Stimulated activated CD4-positive, alpha-beta T cell treated with anti-CD3 and anti-CD28 coated beads, TNF-alpha, amount 100 ng/mL, for 24 hours (primary cell): ENCODE data around the gene TIMP1.
"Not testable (repeated sequence)": the region's sequence is repeated elsewhere in the genome, so short reads cannot be mapped to it uniquely, and the experiment has no call there.

ENCODE experiments used
- DNase-seq, 3 experiments: peaks; one replicate each; pipeline ENCODE4 v3.0.0-alpha.2; 2020; ENCODE audit warnings: low read depth in 3 of 3

The TIMP1 gene

DNA sequence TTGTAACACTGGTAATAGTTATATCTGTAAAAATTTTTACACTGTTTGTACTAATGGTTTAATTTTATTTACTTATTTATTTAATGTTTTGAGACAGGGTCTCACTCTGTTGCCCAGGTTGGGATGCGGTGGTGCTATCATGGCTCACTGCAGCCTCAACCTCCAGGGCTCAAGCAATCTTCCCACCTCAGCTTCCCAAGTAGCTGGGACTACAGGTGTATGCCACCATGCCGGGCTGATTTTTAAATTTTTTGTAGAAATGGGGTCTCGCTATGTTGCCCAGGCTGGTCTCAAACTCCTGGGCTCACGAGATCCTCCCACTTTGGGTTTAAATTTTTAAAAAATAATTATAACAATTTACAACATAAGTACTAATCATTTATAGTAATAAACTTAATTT is 20.9 kb downstream of the TIMP1 start:
- not testable (repeated sequence) for DNase-seq

DNA sequence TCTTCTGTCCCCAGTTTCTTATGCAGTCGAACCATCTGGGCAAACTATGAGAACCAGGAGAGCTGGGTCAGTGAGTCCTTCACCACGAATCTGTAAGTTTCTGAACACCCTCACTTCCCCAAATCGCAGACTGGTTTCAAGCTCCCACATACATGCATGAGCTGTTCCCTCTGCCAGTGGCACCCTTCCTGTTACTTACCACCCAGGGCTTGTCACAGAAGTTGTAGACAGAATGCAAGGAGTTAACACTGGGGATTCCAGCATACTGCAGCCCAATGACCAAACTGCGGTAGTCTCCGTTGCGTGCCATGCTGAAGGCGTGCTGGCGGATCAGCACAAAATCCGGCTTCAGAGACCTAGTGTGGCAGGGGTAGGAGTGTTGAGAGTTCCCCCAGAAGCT is 22.8 kb downstream of the TIMP1 start:
- no peak for DNase-seq

DNA sequence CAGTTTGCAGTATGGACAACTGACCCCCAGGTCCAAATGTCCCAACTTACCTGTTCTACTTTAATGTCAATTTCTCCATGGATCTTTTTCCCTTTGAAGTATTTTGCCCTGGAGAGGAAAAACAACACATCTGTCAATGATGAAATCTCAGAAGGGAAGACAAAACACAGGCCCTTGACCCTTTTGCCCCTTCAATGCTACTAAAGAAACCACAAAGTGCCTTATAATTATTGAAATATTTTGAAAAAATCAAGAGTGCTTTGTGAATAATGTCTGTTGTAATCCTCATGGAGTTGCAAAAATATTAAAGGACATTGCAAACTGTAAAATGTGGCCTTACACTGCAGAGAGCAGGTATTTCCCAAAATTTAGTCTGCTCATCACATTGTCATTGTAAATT is 24.9 kb downstream of the TIMP1 start:
- DNase-seq, result no peak

DNA sequence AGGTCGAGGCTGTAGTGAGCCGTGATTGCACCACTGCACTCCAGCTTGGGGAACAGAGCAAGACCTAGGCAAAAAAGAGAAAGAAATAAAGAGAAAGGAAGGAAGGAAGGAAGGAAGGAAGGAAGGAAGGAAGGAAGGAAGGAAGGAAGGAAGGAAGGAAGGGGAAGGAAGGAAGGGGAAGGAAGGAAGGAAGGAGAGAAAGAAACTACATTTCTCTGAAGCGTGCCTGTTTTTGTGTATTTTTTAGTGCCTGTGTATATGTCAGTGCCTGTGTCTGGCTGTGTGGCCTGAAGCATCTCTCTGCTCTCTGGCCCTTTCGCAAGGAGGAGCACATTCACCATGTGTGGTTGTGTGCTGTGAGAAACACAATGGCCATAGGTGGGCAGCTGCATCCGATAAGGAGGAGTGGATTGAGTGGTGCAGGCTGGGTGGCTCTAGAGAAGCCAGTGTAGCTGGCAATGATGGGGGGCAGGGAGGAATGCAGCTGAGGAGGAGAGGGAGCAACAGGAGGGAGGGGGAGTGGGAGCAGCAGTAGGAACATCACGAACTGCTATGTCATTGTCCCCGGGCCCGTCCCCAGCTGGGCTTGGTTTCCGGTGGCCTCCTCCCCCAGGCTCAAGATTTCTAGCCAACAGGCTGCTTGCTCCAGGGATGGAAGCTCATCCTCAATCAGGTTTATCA is 26.0 kb downstream of the TIMP1 start:
- no peak for DNase-seq

DNA sequence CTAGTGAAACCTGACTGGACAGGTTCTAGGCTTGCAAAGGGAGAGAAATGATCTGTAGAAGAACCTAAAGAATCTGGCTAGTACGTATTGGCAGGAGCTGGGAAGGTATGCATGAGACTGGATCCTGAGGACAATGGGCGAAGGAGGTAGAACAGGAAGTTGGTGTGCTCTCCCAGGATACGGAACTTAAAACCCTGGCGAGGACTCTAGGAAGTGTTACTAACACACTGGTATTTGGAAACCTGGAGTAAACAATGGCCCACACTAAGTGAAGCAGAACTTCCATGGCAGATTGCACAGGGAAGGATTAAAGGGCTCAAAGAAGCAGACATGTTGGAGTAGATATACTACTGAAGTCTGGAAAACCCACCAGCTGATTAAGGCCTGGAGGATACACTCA is 28.3 kb downstream of the TIMP1 start:
- DNase-seq, result no peak

DNA sequence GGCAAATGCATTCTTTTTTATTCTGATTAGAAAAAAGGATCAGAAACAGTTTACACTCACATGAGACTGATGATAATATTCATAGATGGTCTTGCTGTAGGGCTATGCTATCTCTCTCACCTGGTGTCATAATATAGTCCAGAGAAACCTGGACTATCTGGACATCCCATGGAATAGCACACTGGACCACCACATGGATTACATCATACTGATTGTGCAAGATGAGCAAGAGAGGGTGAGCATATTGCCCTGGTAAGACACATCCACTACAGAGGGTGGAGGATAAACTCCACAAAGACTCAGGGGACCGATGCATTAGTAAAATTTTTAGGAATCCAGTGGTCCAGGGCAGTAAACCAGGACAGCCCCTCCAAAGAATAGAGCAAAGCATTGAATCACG is 29.3 kb downstream of the TIMP1 start:
- no peak for DNase-seq

DNA sequence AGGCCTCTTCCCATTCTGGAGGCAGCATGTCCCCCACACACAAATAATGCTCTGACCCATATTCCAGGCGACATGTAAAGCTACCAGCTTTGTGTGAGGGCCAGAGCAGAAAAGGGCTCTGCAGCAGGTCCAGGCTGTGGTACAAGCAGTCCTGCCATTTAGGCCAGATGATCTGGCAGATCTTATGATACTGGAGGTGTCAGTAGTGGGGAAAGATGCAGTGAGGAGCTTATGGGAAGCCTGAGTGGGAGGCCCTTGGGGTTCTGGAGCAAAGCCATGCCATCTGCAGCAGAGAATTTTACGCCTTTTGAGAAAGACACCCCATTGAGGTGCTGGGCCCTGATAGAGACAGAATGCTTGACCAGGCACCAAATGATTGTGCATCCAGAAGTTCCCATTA is 29.7 kb downstream of the TIMP1 start:
- DNase-seq, result no peak

DNA sequence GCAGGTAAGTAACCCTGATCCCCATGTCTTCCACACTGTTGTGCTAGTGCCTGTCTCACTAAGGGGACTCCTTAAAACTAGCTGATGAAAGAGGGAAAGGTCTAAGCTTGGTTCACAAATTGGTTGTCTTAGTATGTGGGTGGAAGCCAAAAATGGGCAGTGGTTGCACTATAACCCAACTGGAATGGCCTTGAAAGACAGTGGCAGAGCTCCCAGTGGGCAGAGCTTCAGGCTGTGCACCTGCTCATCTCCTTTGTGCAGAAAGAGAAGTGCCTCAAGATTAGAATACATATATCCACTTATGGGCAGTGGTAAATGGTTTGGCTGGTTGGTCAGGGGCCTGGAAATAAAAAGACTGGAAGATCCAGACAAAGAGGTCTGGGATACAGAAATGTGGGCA is 30.2 kb downstream of the TIMP1 start:
- no peak for DNase-seq

DNA sequence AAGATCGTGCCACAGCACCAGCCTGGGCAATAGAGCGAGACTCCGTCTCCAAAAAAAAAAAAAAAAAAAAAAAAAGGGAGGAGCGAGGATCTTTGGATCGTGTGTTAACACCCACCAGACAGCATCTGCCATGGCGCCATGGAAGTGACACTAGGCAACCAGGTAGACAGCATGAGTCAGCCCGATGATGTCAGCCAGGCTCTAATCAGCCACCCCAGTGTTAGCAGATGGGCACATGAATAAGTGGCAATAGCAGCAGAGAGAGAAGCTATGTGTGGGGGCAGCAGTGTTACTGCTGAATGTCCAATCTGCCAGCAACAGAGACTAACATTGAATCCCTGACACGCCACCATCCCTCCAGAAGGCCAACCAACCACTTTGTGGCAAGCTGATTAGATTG is 30.8 kb downstream of the TIMP1 start:
- DNase-seq, result no peak

DNA sequence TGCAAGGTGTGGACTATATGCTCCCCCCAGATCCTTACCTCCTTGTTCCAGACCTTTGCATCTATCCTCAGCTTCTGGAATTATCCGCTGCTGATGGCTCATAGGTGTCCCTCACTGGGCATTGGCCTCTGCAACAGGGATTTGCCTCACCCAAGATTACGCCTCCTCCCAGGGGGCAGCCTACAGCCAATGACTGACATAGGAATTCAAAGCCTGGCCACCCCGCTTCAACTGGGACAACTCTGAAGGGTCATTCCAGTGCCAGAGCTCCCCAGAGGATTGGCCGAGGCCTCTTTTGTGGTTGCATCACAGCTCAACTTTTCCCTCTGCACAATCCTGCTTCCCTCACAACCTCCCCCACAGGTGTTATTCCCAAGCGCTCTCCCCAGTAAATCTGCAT is 32.4 kb downstream of the TIMP1 start:
- DNase-seq, result no peak

DNA sequence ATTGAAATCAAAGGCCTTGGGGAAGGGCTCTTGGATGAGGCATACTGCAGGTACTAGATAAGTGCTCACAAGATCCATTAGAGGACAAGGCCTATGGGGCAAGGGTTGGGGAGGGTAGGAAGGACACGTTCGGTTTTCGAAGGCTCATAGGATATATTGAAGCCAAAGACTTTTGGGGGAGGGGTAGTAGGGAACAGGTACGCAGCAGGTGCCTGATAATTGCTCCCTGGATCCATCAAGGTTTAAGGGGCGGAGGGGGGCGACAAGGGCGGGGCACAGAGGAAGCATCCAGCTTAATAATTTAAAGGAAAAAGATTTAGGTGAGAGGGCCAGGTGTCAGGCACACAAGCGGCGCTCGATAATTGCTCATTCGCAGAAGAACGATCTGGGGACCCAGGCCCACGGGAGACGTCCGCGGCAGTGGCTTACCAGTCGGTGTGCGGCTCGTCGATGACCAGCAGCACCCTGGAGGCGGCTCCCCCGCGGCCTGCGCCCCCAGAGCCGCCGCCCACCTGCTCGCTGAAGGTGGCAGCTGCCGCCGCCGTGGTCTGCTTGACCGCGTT is 36.8 kb downstream of the TIMP1 start:
- DNase-seq, result no peak

DNA sequence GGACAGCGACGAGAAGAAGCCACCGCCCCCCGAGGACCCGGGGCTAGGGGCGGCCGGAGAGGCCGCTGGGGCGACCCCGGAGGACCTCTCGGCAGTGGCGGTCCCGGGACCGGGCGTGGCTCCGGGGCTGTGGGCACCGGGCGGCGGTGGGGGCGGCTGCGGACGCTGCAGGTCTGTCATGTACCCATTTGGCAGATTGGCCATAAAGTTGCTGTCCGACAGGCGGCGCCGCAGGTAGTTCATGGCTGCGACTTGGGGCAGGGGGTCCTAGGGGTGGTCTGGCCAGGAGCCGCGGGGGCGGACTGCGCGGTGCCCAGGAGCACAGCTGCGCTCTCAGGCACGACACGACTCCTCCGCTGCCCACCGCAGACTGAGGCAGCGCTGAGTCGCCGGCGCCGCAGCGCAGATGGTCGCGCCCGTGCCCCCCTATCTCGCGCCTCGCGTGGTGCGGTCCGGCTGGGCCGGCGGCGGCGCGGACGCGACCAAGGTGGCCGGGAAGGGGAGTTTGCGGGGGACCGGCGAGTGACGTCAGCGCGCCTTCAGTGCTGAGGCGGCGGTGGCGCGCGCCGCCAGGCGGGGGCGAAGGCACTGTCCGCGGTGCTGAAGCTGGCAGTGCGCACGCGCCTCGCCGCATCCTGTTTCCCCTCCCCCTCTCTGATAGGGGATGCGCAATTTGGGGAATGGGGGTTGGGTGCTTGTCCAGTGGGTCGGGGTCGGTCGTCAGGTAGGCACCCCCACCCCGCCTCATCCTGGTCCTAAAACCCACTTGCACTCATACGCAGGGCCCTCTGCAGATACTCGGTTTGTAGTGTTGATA is 37.5 kb downstream of the TIMP1 start, which contains the start of gene SYN1:
SYN1 (minus strand) TSS at position 372 of the 817 bp plus-strand sequence; CDS start at position 243, 129 bp downstream.
- peak; percentile 53 to 73 (median 65) for DNase-seq

DNA sequence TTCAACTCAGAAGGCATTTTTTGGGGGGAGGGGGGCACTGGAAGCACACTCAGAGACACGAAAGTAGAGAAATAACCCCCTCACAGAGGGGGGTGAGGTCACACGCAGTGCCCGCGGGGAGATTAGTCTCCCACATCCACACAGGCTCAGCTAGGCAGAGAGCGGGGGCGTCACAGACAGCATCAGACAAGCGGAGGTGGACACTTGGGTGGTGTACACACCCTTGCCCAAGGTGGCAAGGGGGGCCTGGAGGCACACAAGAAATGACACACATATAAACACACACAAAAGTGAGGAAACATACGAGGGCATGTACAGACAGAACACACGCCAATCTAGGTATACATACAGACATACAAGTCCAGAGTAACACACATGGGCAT is 38.1 kb downstream of the TIMP1 start:
- DNase-seq, result no peak

DNA sequence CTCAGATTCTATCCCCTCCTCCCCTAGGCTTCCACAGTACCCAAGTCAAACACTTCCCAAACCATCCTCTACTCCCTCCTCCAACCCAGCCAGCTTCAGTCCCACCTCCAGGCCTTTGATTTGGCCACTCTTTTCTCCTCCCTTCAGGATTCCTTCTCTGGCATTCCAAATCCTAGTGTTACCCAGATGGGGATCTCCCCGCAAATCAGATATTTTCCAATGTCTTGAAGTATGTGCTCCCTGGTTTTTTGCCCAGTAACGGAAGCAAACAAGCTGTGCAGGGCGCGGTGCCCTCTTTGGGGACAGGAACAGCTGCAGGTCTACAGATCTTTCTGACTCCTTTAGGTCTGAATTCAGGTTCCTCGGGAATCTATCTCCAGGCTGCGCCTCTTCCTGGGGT is 39.6 kb downstream of the TIMP1 start:
- no peak for DNase-seq

DNA sequence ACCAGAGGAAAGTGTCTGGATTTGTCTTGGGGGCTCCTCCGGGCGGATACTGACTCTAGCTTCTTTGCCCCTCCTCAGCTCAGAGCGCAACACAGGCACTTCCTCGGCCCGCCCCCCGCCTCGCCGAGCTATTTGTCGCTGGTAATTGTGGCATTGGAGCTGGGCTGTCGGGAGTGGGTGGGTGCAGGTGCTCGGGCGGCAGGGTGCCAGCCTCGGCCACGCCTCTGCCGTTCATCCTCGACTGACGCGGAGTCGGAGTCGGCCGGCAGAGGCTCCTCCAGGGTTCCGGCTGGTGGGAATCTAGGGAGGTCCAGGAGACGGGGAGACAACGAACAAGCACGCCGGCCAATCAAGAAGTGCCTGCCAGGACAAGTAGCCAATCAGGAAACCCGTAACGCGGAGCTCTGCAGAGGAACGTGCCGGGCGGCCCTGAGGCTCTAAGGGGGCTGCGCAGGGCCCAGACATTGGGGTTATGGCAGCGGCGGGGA is 41.3 kb downstream of the TIMP1 start:
- DNase-seq, result peak in 1 of 3 experiments; percentile 40

DNA sequence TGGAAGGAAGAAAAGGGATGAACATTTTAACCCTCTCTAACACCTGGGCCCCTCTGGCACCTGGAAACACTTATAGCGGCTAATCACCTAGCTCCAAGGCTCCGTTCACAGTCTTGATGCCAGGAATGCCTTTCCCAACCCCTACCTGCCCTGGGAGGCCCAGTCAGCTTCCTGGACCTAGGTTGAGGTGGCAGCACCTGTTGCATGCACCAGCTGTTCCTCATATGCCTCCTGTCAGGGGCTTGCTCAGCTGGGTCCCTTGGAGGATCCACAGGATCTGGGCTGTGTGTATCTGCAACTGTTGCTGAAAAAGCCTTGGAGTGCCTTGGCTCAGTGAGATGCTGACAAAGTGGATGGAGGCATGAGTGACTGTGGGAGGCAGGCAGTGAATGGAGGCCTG is 43.1 kb downstream of the TIMP1 start:
- DNase-seq, result no peak

DNA sequence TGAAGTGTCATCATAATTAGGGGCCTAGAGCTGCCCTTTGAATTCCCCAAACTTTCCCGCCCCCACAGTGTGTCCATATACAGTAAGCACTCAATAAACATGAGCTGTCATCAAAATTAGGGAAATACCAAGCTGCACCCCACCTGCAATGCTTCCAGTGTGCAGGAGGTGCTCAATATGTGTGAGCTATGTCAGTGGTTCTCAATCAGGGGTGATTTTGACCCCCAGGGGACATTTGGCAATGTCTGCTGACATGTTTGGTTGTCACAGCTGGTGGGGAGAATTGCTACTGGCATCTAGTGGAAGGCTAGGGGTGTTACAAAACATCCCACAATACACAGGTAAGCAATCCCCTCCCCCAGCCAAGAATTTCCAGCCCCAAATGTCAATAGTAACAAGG is 46.7 kb downstream of the TIMP1 start:
- no peak for DNase-seq

DNA sequence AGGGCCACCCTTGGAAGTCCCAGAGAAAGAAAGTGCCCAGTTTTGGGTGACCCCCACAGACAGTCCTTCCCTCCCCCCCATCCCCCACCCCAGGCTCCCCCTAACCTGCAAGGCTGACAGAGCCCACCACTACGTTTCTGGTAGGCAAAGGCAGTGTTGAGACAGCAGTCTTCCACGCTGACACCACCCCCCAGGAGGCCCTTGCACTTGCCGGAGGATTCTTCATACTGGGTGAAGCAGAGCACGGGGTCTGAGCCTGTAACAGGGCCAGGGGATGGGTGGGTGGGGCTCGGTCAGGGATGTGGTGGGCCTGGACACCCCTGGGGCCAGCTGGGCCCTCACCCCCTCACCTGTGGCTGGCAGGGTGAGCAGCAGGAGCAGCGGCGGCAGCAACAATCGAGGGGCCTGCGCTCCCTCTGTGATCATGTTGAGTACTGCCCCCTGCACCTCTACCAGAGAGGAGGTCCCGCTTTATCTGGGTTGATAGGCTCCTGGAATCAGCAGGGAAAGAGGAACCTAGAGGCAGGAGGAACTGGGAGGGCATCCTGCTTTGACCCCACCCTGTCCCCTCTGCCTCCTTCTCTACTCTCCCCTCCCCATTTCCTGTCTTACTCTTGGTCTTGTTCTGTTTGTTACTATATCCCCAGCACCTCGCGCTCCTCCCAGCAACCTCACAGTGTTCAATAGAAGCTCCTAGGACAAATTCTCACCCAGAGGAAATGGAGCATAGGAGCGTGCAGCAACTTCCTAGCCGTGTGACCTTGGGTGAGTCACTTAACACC is 47.4 kb downstream of the TIMP1 start, which contains the start of gene CFP:
CFP (minus strand) TSS at position 512 of the 782 bp plus-strand sequence; CDS start at position 426, 86 bp downstream.
- DNase-seq, result no peak

DNA sequence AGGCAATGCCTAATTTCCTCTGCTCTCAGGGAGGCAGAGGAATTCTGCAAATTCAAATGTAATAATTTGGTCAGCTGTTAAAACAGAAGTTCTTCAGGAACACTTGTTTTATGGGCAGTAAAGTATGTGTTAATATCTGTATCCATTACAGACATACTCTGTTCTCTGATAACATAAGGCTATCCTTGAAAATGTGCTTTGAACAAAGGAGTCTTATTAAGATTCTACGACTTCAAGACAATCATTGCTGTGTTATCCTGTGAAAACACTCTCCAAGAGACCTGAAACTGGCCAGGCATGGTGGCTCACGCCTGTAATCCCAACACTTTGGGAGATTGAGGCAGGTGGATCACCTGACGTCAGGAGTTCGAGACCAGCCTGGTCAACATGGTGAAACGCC is 49.4 kb downstream of the TIMP1 start:
- no peak for DNase-seq

DNA sequence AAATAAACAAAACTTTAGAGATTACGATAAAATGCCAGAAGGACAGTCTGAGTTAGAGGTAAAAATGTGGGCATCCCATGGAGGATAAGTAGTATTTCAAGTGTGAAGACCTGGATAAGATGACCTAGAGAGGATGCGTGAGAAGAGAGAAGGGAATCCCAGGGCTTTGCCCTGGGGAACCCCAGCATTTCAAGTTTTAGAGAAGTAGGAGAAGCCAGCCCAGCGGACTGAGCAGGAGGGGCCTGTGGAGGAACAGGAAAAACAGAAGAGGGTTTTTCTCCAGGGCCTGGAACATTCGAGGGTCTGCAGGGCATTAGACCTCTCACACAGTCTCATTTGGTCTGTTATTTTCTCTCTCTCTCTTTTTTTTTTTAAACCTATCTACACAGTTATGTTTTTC is 50.4 kb downstream of the TIMP1 start:
- DNase-seq, result no peak

DNA sequence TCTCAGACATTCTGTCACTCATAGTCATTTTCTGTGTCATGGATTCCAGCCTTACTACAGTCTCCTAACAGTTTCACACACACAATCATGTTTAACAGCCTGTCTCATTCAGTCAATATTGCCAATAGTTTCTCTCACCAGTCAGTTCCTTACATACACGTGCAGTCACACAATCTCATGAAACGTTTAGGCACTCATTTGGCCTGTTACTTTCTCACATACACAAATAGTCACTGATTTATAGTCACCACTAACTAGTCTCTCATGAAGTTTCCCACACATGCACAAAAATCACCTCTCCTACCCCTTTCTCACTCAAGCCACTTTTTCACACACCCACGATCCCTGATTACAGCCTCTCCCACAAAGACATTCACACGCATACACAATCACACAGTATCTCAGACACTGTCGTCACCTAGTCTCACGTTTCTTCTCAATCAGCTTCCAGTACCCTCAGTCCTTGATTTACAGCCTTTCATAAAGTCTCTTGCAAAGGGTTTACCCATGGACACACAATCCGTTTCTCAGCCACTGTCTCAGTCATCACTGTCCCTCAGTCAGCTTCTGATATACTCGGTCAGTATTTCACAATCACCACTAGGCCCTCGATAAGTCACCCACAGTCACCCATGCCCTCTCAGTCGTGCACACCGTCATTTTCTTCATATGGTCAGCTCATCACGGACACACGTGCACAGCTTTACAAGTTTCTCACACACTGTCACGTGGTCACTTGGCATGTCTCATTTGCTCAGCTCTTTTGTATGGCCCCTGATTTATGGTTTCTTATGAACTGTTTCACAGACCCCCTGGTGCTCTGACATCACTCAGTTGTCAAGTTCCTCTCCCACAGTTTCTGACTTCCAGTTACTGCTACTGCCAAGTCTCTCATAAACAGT is 51.7 kb downstream of the TIMP1 start:
- no peak for DNase-seq
